Astrocyte of the spinal cord (primary cell): Measurements from ENCODE around the gene FUZ.

ENCODE experiments used
- DNase-seq: peaks from one replicate; pipeline ENCODE4 v3.0.0; 2011; ENCODE audit warnings: low read depth, low spot score
- H3K4me3 ChIP-seq: 2 replicates; pipeline ENCODE4 v1.5.1; 2011; ENCODE audit warnings: low read depth, mild to moderate bottlenecking, low read length, moderate library complexity
- in situ Hi-C: cut with HindIII; loops from 2 replicates; pipeline ENCODE4 v1.10.0; 2017; ENCODE audit warnings: low sequenced_read_pairs
- TF ChIP-seq, protein P1 (sequence below): IDR thresholded peaks from 2 replicates; pipeline ENCODE4 v1.5.1; 2012; ENCODE audit warnings: low read depth, mild to moderate bottlenecking, low read length, inconsistent platforms

The FUZ gene

DNA sequence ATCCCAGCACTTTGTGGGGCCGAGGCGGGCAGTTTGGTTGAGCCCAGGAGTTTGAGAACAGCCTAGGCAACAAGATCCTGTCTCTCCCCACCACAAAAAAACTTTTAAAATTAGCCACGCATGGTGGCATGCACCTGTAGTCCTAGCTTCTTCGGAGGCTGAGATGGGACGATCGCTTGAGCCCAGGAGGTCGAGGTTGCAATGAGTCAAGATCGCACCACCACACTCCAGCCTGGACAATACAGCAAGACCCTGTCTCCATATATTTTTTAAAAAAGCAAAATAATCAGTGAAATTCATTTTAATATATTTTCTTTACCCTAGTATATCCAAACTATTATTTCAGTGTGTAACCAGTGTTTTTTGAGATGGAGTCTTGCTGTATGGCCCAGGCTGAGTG, 38.1 kb downstream of the FUZ start:
- H3K4me3 ChIP-seq: no peak overlapping the region
- no peak for DNase-seq
- TF ChIP-seq, protein P1, sequence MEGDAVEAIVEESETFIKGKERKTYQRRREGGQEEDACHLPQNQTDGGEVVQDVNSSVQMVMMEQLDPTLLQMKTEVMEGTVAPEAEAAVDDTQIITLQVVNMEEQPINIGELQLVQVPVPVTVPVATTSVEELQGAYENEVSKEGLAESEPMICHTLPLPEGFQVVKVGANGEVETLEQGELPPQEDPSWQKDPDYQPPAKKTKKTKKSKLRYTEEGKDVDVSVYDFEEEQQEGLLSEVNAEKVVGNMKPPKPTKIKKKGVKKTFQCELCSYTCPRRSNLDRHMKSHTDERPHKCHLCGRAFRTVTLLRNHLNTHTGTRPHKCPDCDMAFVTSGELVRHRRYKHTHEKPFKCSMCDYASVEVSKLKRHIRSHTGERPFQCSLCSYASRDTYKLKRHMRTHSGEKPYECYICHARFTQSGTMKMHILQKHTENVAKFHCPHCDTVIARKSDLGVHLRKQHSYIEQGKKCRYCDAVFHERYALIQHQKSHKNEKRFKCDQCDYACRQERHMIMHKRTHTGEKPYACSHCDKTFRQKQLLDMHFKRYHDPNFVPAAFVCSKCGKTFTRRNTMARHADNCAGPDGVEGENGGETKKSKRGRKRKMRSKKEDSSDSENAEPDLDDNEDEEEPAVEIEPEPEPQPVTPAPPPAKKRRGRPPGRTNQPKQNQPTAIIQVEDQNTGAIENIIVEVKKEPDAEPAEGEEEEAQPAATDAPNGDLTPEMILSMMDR: no peak
- in situ Hi-C loops: no loop called here

DNA sequence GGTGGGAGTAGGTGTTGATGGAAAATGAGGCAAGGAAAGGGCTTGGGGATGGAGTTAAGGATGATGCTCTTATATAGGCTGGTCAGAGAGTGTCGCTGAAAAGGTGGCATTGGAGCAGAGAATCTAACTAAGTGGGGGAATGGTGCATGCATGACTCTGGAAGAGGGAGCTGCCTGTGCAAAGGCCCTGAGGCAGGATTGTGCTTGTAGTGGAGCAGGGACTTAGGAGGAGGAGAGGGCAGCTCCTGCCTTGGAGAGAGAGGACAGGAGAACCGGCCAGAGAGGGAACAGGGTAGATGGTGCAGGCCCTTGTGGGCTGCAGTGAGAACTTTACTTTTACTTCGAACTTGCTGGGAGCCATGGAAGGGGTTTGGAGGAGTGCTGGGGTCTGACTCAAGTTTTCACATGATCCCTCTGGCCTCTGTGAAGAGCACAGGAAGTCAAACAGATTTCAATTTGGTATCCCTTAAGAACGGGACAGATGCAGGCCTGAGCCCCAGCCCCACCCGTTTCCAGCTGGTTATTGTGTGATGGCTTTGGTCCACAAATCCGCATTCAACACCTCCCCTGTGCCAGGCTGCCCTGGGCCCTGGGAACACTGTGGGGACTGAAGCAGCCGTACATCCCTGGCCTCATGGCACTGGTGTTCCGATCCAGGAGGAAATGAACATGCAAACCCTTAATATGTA, 39.3 kb downstream of the FUZ start:
- TF ChIP-seq, protein P1: no peak
- H3K4me3 ChIP-seq: no peak overlapping the region
- in situ Hi-C loops: no loop called here
- DNase-seq: no peak

DNA sequence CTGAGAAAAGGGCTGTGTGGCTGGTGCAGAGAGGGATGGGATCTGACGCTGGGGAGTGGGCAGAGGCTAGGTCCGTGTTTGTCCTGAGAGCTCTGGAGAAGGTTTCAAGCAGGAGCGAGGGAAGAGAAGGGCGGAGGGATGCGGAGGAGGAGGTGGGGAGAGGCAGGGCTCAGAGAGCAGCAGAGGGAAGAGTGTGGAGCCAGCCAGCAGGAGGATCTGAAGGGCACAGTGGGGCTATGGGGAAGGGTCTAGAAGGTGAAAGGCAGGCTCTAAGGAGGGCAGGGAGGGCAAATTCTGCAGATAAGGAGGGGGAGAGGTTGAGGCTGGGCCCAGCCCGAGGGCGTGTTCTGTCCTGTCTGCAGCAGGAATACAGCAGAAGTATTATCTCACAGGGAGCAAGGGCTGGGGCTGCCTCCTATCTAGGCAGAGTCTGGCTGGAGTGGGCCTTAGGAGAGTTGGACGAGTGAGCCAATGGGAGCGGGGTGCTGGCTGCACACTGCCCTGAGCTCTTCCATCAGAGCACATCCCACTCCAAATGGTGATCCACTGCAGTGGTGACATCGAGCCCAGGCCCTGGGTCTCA, 40.2 kb downstream of the FUZ start:
- in situ Hi-C loops: no loop called here
- TF ChIP-seq, protein P1: no peak
- DNase-seq: no peak
- H3K4me3 ChIP-seq: no peak overlapping the region

DNA sequence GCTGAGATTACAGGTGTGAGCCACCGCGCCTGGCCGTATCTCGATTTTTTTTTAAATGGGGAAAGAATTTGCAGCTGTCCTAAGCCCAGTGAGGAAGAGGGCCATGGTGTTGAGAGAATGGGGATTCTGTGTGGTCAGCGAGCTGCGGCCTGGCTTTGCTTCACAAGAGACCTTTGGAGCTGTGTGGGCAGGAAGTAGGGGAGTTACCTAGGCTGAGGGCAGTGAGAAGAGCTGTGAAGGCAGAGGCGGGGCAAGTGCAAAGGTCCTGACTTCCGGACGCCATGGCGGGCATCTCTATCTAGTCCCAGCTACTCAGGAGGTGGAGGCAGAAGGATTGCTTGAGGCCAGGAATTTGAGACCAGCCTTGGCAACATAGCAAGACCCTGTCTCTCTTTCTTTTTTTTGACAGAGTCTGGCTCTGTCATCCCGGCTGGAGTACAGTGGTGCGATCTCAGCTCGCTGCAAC, 41.4 kb downstream of the FUZ start:
- in situ Hi-C loops: no loop called here
- no peak for DNase-seq

DNA sequence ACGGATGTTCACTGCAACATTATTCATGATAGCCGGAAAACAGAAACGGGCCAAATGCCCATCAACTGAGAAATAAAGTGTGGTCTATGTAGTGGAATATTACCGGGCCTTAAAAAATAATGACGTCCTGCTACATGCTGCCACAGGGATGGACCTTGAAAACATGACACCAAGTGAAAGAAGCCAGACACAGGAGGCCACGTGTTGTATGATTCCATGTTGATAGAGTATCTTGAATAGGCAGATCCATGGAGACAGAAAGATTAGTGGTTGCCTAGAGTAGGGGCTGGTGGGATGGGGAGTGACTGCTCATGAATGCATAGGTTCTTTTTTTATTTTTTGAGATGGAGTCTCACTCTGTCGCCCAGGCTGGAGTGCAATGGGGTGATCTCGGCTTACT, 42.6 kb downstream of the FUZ start:
- in situ Hi-C loops: no loop called here
- TF ChIP-seq, protein P1: no peak
- no peak overlapping the region for H3K4me3 ChIP-seq
- no peak for DNase-seq

More for the DNA sequence above, 41.4 kb downstream of the FUZ start:
- TF ChIP-seq, protein P1: no peak
- no peak overlapping the region for H3K4me3 ChIP-seq

DNA sequence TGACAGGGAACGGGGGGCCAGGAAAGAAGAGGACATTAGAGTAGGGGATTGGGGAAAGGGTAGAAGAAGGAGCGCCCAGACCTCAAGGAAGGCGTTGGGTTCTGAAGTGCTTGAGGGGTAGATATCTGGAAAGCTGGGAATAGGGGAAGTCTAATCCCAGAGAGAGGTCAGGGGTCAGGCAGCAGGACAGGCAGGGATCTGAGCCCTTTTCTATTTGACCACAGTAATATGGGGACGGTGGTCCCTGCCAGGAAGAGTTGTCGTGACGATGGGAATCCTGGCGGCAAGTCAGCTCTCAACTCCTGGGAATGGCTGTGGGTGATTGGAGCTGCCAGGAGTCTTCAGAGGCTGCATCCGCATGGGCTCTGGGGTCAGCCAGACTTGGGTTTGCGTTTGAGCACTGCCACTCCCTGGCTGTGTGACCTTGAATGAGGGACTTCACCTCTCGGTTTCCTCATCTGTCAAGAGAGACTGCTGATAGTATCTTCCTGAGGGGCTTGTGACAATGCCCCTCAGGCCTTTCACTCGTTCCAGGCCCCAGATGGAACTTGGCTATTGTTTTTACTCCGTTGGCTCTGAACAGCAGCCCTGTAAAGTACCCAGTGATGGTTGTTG, 45.0 kb downstream of the FUZ start:
- DNase-seq: no peak
- H3K4me3 ChIP-seq: peak overlapping the region; percentile 96
- TF ChIP-seq, protein P1: no peak
- in situ Hi-C loops: no loop called here
